ENCODE results near the gene CNOT3. TPM values are rescaled to one million over a fixed set of nuclear protein-coding genes. Genes with fewer than 3 reads are reported as not detected.
A peak's percentile ranks its signal among the peaks of the same experiment; 100 is the strongest.
"Not testable (repeated sequence)": the region's sequence is repeated elsewhere in the genome, so short reads cannot be mapped to it uniquely, and the experiment has no call there.

The CNOT3 gene
- total RNA-seq, 1 donor = 6.2 TPM

DNA sequence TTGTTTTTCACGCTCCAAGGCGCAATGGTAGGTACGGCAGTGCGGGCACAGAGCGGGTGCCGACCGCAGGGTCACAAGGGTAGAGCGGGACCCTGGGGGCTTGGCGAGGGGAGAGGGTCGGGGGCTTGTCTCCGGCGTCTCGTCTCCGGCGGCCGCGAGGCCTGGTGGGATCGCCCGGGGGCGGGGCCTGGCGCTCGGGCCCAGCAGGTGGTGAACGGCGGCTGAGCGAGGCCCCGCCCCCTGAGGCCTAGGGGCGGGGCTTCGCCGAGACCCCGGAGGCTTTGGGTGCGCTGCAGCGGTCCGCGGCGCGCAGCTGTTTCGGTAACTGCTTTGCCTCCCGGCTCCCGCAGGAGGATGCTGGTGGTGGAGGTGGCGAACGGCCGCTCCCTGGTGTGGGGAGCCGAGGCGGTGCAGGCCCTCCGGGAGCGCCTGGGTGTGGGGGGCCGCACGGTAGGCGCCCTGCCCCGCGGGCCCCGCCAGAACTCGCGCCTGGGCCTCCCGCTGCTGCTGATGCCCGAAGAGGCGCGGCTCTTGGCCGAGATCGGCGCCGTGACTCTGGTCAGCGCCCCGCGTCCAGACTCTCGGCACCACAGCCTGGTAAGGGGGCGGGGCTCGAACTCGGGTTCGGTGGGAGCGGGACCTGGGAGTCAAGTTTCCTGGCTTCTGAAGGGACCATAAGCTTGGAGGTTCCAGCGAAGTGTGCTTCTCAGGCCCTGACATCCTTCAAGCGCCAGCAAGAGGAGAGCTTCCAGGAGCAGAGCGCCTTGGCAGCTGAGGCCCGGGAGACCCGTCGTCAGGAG, 53.6 kb downstream of the CNOT3 start, which contains the start of gene TSEN34:
TSS of gene TSEN34 (plus strand) at position 298 of the 800 bp plus-strand sequence. CDS start at position 355, 57 bp downstream.
- H3K36me3 ChIP-seq (ENCODE audit: insufficient read depth, low read length) = peaks cover 25% of the 10 kb centered on the region
- DNase-seq (ENCODE audit: insufficient read length, low spot score, missing footprints) = peak; percentile 95
- peak within 1 kb of the TSS; percentile 95 for H3K4me2 ChIP-seq (ENCODE audit: insufficient read depth, low read length)
- peaks cover 10% of the 10 kb centered on the region for H4K20me1 ChIP-seq (ENCODE audit: insufficient read depth, low read length)
- no peaks in the 10 kb centered on the region for H3K9me3 ChIP-seq (ENCODE audit: low read depth, low read length)
- H3K79me2 ChIP-seq (ENCODE audit: insufficient read depth, low read length) = peaks cover 48% of the 10 kb centered on the region
- TF ChIP-seq, protein P1, sequence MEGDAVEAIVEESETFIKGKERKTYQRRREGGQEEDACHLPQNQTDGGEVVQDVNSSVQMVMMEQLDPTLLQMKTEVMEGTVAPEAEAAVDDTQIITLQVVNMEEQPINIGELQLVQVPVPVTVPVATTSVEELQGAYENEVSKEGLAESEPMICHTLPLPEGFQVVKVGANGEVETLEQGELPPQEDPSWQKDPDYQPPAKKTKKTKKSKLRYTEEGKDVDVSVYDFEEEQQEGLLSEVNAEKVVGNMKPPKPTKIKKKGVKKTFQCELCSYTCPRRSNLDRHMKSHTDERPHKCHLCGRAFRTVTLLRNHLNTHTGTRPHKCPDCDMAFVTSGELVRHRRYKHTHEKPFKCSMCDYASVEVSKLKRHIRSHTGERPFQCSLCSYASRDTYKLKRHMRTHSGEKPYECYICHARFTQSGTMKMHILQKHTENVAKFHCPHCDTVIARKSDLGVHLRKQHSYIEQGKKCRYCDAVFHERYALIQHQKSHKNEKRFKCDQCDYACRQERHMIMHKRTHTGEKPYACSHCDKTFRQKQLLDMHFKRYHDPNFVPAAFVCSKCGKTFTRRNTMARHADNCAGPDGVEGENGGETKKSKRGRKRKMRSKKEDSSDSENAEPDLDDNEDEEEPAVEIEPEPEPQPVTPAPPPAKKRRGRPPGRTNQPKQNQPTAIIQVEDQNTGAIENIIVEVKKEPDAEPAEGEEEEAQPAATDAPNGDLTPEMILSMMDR (IDR thresholded peaks at IDR 0.05; ENCODE audit: extremely low read depth, low read depth, low read length) = no peak
- no peaks in the 10 kb centered on the region for H3K27me3 ChIP-seq (ENCODE audit: insufficient read depth, low read length)
- H3K4me3 ChIP-seq (ENCODE audit: insufficient read depth, low read length) = peak within 1 kb of the TSS; percentile 86
- peaks cover 19% of the 10 kb centered on the region for H3K4me1 ChIP-seq (ENCODE audit: insufficient read depth, low read length)
- H3K27ac ChIP-seq (ENCODE audit: low read depth, low read length) = peak within 1 kb of the TSS; percentile 94
- peak within 1 kb of the TSS; percentile 98 for H2AFZ ChIP-seq (ENCODE audit: low read length)

DNA sequence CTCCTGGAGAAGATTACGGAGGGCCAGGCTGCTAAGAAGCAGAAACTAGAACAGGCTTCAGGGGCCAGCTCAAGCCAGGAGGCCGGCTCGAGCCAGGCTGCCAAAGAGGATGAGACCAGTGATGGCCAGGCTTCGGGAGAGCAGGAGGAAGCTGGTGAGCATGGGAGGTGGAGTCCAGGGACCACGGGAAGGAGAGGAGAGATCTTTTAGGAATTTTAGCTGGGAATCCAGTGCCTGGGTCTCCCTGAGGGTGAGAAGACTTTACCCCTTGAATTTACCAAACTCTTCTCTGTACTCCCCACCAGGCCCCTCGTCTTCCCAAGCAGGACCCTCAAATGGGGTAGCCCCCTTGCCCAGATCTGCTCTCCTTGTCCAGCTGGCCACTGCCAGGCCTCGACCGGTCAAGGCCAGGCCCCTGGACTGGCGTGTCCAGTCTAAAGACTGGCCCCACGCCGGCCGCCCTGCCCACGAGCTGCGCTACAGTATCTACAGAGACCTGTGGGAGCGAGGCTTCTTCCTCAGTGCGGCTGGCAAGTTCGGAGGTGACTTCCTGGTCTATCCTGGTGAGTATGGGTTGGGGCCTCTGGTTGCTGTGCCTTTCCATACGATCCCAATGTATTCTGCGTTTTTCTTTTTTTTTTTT, 54.4 kb downstream of the CNOT3 start:
- Histone ChIP-seq H3K9me3 (ENCODE audit: low read depth, low read length) (no peaks in the 10 kb centered on the region), H3K4me2 (ENCODE audit: insufficient read depth, low read length) (peak overlapping the region; percentile 95), H3K36me3 (ENCODE audit: insufficient read depth, low read length) (peaks cover 19% of the 10 kb centered on the region), H3K79me2 (ENCODE audit: insufficient read depth, low read length) (peaks cover 40% of the 10 kb centered on the region), H3K27ac (ENCODE audit: low read depth, low read length) (peak overlapping the region; percentile 94), H4K20me1 (ENCODE audit: insufficient read depth, low read length) (peaks cover 7% of the 10 kb centered on the region), H3K27me3 (ENCODE audit: insufficient read depth, low read length) (no peaks in the 10 kb centered on the region), H3K4me1 (ENCODE audit: insufficient read depth, low read length) (peaks cover 19% of the 10 kb centered on the region), H3K4me3 (ENCODE audit: insufficient read depth, low read length) (peak overlapping the region; percentile 86), H2AFZ (ENCODE audit: low read length) (peak overlapping the region; percentile 98)
- DNase-seq (ENCODE audit: insufficient read length, low spot score, missing footprints) = peak; percentile 80
- TF ChIP-seq, protein P1 (IDR thresholded peaks at IDR 0.05; ENCODE audit: extremely low read depth, low read depth, low read length) = no peak

DNA sequence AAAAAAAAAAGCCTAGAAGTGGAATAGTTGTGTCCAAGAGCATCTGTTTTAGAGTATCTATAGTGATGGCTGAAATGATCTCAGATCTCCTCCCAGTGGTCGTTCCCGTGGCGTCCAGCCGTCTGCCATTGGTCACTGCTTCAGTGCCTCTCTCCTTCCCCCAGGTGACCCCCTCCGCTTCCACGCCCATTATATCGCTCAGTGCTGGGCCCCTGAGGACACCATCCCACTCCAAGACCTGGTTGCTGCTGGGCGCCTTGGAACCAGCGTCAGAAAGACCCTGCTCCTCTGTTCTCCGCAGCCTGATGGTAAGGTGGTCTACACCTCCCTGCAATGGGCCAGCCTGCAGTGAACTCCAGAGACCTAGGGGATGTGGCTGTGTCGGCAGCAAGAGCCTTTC, 55.4 kb downstream of the CNOT3 start:
- no peak overlapping the region for H3K27ac ChIP-seq (ENCODE audit: low read depth, low read length)
- DNase-seq (ENCODE audit: insufficient read length, low spot score, missing footprints) = no peak
- H3K79me2 ChIP-seq (ENCODE audit: insufficient read depth, low read length) = peaks cover 31% of the 10 kb centered on the region
- H3K9me3 ChIP-seq (ENCODE audit: low read depth, low read length) = no peaks in the 10 kb centered on the region
- peaks cover 2% of the 10 kb centered on the region for H4K20me1 ChIP-seq (ENCODE audit: insufficient read depth, low read length)
- peaks cover 17% of the 10 kb centered on the region for H3K4me1 ChIP-seq (ENCODE audit: insufficient read depth, low read length)
- TF ChIP-seq, protein P1 (IDR thresholded peaks at IDR 0.05; ENCODE audit: extremely low read depth, low read depth, low read length) = no peak
- no peak overlapping the region for H3K4me2 ChIP-seq (ENCODE audit: insufficient read depth, low read length)
- H3K36me3 ChIP-seq (ENCODE audit: insufficient read depth, low read length) = peaks cover 15% of the 10 kb centered on the region
- no peaks in the 10 kb centered on the region for H3K27me3 ChIP-seq (ENCODE audit: insufficient read depth, low read length)
- no peak overlapping the region for H3K4me3 ChIP-seq (ENCODE audit: insufficient read depth, low read length)
- H2AFZ ChIP-seq (ENCODE audit: low read length) = no peak overlapping the region

DNA sequence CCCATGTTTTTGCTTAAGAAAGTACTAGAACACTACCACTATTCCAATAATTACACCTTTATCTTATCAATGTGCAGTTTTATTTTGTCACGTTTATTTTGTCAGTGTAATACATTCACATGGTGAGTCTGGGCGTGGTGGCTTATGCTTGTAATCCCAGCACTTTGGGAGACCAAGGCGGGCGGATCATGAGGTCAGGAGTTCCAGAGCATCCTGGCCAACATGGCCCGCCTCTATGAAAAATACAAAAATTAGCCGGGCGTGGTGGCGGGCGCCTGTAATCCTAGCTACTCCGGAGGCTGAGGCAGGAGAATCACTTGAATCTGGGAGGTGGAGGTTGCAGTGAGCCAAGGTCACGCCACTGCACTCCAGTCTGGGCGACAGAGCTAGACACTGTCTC, 56.9 kb downstream of the CNOT3 start:
- H3K36me3 ChIP-seq (ENCODE audit: insufficient read depth, low read length) = peaks cover 15% of the 10 kb centered on the region
- H3K79me2 ChIP-seq (ENCODE audit: insufficient read depth, low read length) = peaks cover 20% of the 10 kb centered on the region
- H3K27ac ChIP-seq (ENCODE audit: low read depth, low read length); H4K20me1 ChIP-seq (ENCODE audit: insufficient read depth, low read length); H3K27me3 ChIP-seq (ENCODE audit: insufficient read depth, low read length); H2AFZ ChIP-seq (ENCODE audit: low read length); DNase-seq (ENCODE audit: insufficient read length, low spot score, missing footprints); H3K4me1 ChIP-seq (ENCODE audit: insufficient read depth, low read length); H3K4me2 ChIP-seq (ENCODE audit: insufficient read depth, low read length); H3K4me3 ChIP-seq (ENCODE audit: insufficient read depth, low read length); H3K9me3 ChIP-seq (ENCODE audit: low read depth, low read length): not testable (repeated sequence)

Data from osteoblast (primary cell).